GM19397 (cell line): ENCODE results near the gene IKZF5.

Experiments used
- ATAC-seq: cut with Tn5 transposase; IDR thresholded peaks from one replicate; pipeline ENCODE4 v1.9.1; 2021; ENCODE audit warnings: mild to moderate bottlenecking, moderate library complexity; ENCODE audit not compliant: unreplicated experiment

Gene IKZF5

GRCh38 chr10:122984708-122985107 lies 23.9 kb downstream of the IKZF5 start:
- ATAC-seq, result no peak

- no peak for ATAC-seq
Observed at GRCh38 chr10:122983898-122984297, 24.7 kb downstream of the IKZF5 start.

- ATAC-seq, result no peak
Observed at GRCh38 chr10:122981066-122981464, 27.5 kb downstream of the IKZF5 start.

- ATAC-seq, result peak; percentile 98
Observed at GRCh38 chr10:122980209-122981065, 28.2 kb downstream of the IKZF5 start, which contains the start of gene PSTK. PSTK (plus strand) TSS chr10:122980401; CDS start chr10:122980480, 79 bp downstream.

- no peak for ATAC-seq
Observed at GRCh38 chr10:122974543-122975064, 34.0 kb downstream of the IKZF5 start.

GRCh38 chr10:122974023-122974422 lies 34.6 kb downstream of the IKZF5 start:
- ATAC-seq, result no peak

GRCh38 chr10:122968698-122969097 lies 39.9 kb downstream of the IKZF5 start:
- ATAC-seq, result no peak

- no peak for ATAC-seq
Observed at GRCh38 chr10:122966879-122967278, 41.7 kb downstream of the IKZF5 start.

- ATAC-seq, result no peak
Observed at GRCh38 chr10:122962405-122962804, 46.2 kb downstream of the IKZF5 start.

- no peak for ATAC-seq
Observed at GRCh38 chr10:122957474-122957873, 51.1 kb downstream of the IKZF5 start.

- no peak for ATAC-seq
Observed at GRCh38 chr10:122955892-122956291, 52.7 kb downstream of the IKZF5 start.

- no peak for ATAC-seq
Observed at GRCh38 chr10:122954731-122955050, 53.9 kb downstream of the IKZF5 start.

- ATAC-seq, result peak; percentile 94
Observed at GRCh38 chr10:122953902-122954730, 54.5 kb downstream of the IKZF5 start, which contains the start of gene C10orf88. C10orf88 (minus strand) TSS chr10:122954227; CDS start chr10:122954178, 49 bp downstream.

GRCh38 chr10:122949296-122949695 lies 59.3 kb downstream of the IKZF5 start:
- no peak for ATAC-seq
